Upper lobe of left lung (tissue), 6 donors: ENCODE data around the gene ZBTB8B. TPM values are rescaled to one million over a fixed set of nuclear protein-coding genes. Genes with fewer than 3 reads are reported as not detected.
A peak's percentile ranks its signal among the peaks of the same experiment; 100 is the strongest.
"Not testable (repeated sequence)": the region's sequence is repeated elsewhere in the genome, so short reads cannot be mapped to it uniquely, and the experiment has no call there.

ENCODE experiments used
- ATAC-seq, 2 donors: fragments of 200-7000 bp; cut with Tn5 transposase; one replicate each; pipeline ENCODE4 v1.9.1; 2022; ENCODE audit warnings: mild to moderate bottlenecking in 2 of 2, moderate library complexity in 2 of 2; ENCODE audit not compliant: low FRiP score in 2 of 2
- DNase-seq, 2 donors: peaks; one replicate each; pipeline ENCODE4 v3.0.0-alpha.2; 2019 to 2020
- H3K27ac ChIP-seq, 4 donors: fragments of 200-600 bp; sonication (generic); one replicate each; pipeline ENCODE4 v1.5.1; 2016 to 2019
- H3K27me3 ChIP-seq, 4 donors: fragments of 200-600 bp; sonication (generic); one replicate each; pipeline ENCODE4 v1.5.1; 2017 to 2019
- H3K36me3 ChIP-seq, 4 donors: fragments of 200-600 bp; sonication (generic); one replicate each; pipeline ENCODE4 v1.5.1; 2016 to 2019
- H3K4me1 ChIP-seq, 4 donors: fragments of 200-600 bp; sonication (generic); one replicate each; pipeline ENCODE4 v1.5.1; 2018 to 2019
- H3K4me3 ChIP-seq, 4 donors: fragments of 200-600 bp; sonication (generic); one replicate each; pipeline ENCODE4 v1.5.1; 2017 to 2019; ENCODE audit warnings: mild to moderate bottlenecking in 2 of 4, moderate library complexity in 1 of 4
- H3K9me3 ChIP-seq, 4 donors: fragments of 200-600 bp; sonication (generic); one replicate each; pipeline ENCODE4 v1.5.1; 2018 to 2019
- EP300 ChIP-seq, 4 donors: sonication (generic); formaldehyde crosslinking; IDR thresholded peaks; one replicate each; pipeline ENCODE4 v1.5.1; 2017; ENCODE audit warnings: antibody characterized with exemption in 4 of 4, control low read depth in 2 of 4
- POLR2A ChIP-seq, 4 donors: fragments of 450-650 bp; IDR thresholded peaks; one replicate each; pipeline ENCODE4 v1.5.1; 2016 to 2017; ENCODE audit warnings: antibody characterized with exemption in 4 of 4, mild to moderate bottlenecking in 2 of 4
- POLR2AphosphoS5 ChIP-seq, 2 donors: sonication (generic); formaldehyde crosslinking; IDR thresholded peaks; one replicate each; pipeline ENCODE4 v1.5.1; 2017; ENCODE audit warnings: antibody characterized with exemption in 2 of 2
- WGBS, 2 donors: methylation state at CpG; one replicate each; pipeline ENCODE4 v1.1.5; 2017 to 2018; 5-methylcytosine and 5-hydroxymethylcytosine counted together
- total RNA-seq, 6 donors: library from RNA; depleted of rRNA in 4 of 6; stranded (reverse); fragments of >200 nt in 4 of 6; gene quantifications; one replicate each; pipeline versions ENCODE4 v1.1.0 to v1.2.1, GENCODE V29; 2016 to 2021
- TF ChIP-seq, protein P1 (sequence below), 6 experiments: fragments of 450-650 bp in 4 of 6; fragments of 200-600 bp in 2 of 6; sonication (generic) in 2 of 6; IDR thresholded peaks; one replicate each; pipeline ENCODE4 v1.5.1; 2016 to 2019; ENCODE audit warnings: antibody characterized with exemption in 6 of 6
- donor health status: DM: no; HTN: no; CAD: no; lungs with moderate emphysema.
- donor health status: DM: no; HTN: yes; CAD: no; lungs with severe emphysema.

Gene ZBTB8B
- total RNA-seq, 6 donors from 2014 or later = under 0.01 to 0.10 (median 0.01) TPM; not detected in 2

DNA sequence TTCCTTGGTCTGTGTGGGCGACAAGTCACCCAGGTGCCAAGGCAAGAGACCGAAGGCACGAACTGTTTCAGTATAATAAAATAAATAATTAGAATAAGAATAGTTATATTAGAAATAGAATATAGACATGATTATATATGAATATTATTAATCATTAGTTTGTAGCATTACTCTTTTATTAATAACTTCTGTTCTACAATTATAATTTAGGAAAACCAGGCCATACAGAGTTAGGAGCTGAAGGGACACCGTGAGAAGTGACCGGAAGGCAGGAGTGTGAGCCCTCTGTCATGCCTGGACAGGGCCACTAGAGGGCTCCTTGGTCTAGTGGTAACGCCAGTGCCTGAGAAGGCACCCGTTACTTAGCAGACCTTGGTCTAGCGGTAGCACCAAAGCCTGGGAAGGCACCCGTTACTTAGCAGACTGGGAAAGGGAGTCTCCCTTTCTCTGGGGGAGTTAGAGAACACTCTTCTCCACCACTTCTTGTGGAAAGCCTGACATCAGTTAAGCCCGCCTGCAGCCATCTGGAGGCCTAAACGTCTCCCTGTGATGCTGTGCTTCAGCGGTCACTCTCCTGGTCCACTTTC, 16.6 kb upstream of the ZBTB8B start:
- TF ChIP-seq, protein P1, sequence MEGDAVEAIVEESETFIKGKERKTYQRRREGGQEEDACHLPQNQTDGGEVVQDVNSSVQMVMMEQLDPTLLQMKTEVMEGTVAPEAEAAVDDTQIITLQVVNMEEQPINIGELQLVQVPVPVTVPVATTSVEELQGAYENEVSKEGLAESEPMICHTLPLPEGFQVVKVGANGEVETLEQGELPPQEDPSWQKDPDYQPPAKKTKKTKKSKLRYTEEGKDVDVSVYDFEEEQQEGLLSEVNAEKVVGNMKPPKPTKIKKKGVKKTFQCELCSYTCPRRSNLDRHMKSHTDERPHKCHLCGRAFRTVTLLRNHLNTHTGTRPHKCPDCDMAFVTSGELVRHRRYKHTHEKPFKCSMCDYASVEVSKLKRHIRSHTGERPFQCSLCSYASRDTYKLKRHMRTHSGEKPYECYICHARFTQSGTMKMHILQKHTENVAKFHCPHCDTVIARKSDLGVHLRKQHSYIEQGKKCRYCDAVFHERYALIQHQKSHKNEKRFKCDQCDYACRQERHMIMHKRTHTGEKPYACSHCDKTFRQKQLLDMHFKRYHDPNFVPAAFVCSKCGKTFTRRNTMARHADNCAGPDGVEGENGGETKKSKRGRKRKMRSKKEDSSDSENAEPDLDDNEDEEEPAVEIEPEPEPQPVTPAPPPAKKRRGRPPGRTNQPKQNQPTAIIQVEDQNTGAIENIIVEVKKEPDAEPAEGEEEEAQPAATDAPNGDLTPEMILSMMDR (IDR thresholded peaks at IDR 0.05) = peak; percentile 72 to 88 (median 80)
- not testable (repeated sequence) for H3K36me3 ChIP-seq, H3K4me1 ChIP-seq, H3K27me3 ChIP-seq, H3K27ac ChIP-seq
- 48 to 49% methylated on average over 12 of the region's 12 CpGs for WGBS, 2 donors
- peak in 1 of 2 donors; percentile 71 for DNase-seq
- Histone ChIP-seq H3K9me3 (peaks cover 6 to 16% (median 9%) of the 10 kb centered on the region in 4 donors), H3K4me3 (peak overlapping the region in 1 of 4 donors; percentile 11)
- peak in 1 of 2 donors; percentile 82 for ATAC-seq

DNA sequence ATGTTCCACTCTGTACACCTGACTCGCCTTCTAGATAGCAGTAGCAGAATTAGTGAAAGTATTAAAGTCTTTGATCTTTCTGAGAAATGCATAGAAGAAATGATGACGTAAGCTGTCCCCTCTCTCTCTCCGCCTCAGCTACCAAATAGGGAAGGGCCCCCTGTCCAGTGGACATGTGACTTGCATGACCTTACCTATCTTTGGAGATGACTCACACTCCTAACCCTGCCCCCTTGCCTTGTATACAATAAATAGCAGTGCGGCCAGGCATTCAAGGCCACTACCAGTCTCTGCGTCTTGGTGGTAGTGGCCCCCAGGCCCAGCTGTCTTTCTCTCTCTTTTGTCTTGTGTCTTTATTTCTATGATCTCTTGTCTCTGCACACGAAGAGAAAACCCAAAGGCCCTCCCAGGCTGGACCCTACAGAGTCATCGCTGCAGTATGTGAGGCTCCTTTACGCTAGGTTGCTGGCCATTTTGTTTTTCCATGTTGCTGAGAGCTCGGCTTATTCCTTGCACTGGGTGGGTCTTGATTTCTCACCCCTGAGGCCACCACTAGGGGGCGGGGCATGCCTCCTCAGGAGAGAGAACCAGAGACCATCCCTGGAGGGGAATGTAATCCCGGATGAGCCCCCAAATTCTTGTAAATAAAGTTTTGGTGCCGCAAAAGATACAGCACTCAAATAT, 16.0 kb upstream of the ZBTB8B start:
- Histone ChIP-seq H3K9me3 (peaks cover 6 to 16% (median 9%) of the 10 kb centered on the region in 4 donors), H3K4me1 (no peaks in the 10 kb centered on the region), H3K27me3 (no peaks in the 10 kb centered on the region), H3K27ac (no peak overlapping the region), H3K4me3 (no peak overlapping the region), H3K36me3 (no peaks in the 10 kb centered on the region)
- WGBS, 2 donors = 86 to 91% methylated on average over 10 to 12 of the region's 12 CpGs
- DNase-seq (no peak), ATAC-seq (no peak)
- TF ChIP-seq, protein P1 (IDR thresholded peaks at IDR 0.05) = no peak
- TF ChIP-seq POLR2AphosphoS5 (IDR thresholded peaks at IDR 0.05) (no peak), EP300 (IDR thresholded peaks at IDR 0.05) (no peak), POLR2A (IDR thresholded peaks at IDR 0.05) (no peak)

DNA sequence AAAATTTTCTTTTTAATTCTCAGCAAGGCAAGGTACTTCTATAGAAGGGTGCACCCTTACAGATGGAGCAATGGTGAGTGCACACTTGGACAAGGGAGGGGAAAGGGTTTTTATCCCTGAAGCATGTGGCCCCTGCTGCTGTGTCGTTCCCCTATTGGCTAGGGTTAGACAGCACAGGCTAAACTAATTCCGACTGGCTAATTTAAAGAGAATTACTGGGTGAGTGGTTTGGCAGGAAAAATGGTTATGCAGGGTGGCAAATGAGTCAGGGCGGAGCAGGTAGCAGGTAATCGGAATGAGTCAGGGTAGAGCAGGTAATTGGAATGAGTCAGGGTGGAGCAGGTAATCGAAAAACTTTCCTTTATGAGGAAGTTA, 15.4 kb upstream of the ZBTB8B start:
- WGBS, 2 donors = 95 to 97% methylated on average over 5 of the region's 5 CpGs
- not testable (repeated sequence) for H3K36me3 ChIP-seq, H3K4me1 ChIP-seq, H3K4me3 ChIP-seq, DNase-seq, H3K27ac ChIP-seq, H3K27me3 ChIP-seq, ATAC-seq
- H3K9me3 ChIP-seq = peaks cover 6 to 16% (median 9%) of the 10 kb centered on the region in 4 donors

DNA sequence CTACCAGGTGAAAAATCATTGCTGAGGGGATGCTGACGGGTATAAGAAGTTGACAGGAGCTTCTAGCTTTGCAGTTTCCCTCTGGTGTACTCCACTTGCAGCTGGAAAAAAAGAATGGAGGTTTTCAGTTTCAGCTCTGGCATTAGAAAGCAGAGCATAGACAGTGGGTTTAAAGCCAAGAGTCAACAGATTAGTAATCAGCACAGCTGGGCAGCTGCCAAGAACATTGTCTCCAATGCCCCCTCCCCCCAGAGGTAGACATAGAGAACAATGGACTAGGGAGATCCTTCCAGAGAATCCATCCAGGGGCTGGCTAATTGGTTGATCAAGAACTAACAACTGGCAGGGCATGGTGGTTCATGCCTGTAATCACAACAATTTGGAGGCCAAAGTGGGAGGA, 10.1 kb upstream of the ZBTB8B start:
- Histone ChIP-seq H3K27ac (peak overlapping the region in 1 of 4 donors; percentile 44), H3K4me1 (peaks cover 0 to 3% (median 0%) of the 10 kb centered on the region in 4 donors), H3K4me3 (no peak overlapping the region), H3K27me3 (no peaks in the 10 kb centered on the region), H3K9me3 (peaks cover 10 to 21% (median 14%) of the 10 kb centered on the region in 4 donors), H3K36me3 (no peaks in the 10 kb centered on the region)
- ATAC-seq = no peak
- peak in 1 of 2 donors; percentile 25 for DNase-seq
- 23 to 29% methylated on average over 1 of the region's 1 CpG for WGBS, 2 donors
- TF ChIP-seq EP300 (IDR thresholded peaks at IDR 0.05) = no peak
- TF ChIP-seq, protein P1 (IDR thresholded peaks at IDR 0.05) = no peak
- no peak for TF ChIP-seq POLR2AphosphoS5 (IDR thresholded peaks at IDR 0.05)
- no peak for TF ChIP-seq POLR2A (IDR thresholded peaks at IDR 0.05)

DNA sequence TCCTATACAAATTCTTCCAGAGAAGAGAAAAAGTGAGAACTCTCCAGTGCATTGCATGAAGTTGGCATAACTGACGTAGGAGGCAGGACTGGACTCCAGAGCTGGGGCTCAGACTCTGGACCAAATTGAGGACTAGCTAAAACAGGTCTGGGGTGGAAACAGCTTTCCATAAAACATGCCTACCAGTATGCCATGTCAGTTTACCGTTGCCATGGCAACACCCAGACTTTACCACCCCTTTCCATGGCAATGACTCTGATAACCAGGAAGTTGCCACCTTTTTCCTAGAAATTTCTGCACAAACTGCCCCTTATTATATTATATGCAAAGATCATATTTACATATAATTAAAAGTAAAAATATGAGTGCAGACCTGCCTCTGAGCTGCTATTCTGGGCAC, 8.9 kb upstream of the ZBTB8B start:
- DNase-seq (no peak), ATAC-seq (no peak)
- Histone ChIP-seq H3K4me3 (no peak overlapping the region), H3K27ac (no peak overlapping the region), H3K27me3 (no peaks in the 10 kb centered on the region), H3K9me3 (peaks cover 9 to 19% (median 13%) of the 10 kb centered on the region in 4 donors), H3K4me1 (peaks cover 0 to 3% (median 0%) of the 10 kb centered on the region in 4 donors), H3K36me3 (no peaks in the 10 kb centered on the region)
- WGBS, 2 donors = 89 to 97% methylated on average over 2 of the region's 2 CpGs
- TF ChIP-seq EP300 (IDR thresholded peaks at IDR 0.05) (no peak), POLR2A (IDR thresholded peaks at IDR 0.05) (no peak), POLR2AphosphoS5 (IDR thresholded peaks at IDR 0.05) (no peak)
- TF ChIP-seq, protein P1 (IDR thresholded peaks at IDR 0.05) = no peak

DNA sequence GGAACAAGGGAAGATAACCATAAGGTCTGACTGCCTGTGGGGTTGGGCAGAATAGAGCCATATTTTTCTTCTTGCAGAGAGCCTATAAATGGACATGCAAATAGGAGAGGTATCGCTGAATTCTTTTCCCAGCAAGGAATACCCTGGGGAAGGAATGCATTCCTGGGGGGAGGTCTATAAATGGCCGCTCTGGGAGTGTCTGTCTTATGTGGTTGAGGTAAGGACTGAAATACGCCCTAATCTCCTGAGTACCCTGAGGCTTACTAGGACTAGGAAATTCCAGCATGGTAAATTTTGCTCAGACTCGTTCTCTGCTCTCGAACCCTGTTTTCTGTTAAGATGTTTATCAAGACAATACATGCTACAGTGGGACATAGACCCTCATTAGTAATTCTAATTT, 6.1 kb upstream of the ZBTB8B start:
- H3K27me3 ChIP-seq, H3K27ac ChIP-seq, H3K36me3 ChIP-seq, H3K4me1 ChIP-seq, DNase-seq, ATAC-seq, H3K4me3 ChIP-seq: not testable (repeated sequence)
- peaks cover 9 to 19% (median 13%) of the 10 kb centered on the region in 4 donors for H3K9me3 ChIP-seq
- WGBS, 2 donors = 87 to 90% methylated on average over 5 of the region's 5 CpGs

DNA sequence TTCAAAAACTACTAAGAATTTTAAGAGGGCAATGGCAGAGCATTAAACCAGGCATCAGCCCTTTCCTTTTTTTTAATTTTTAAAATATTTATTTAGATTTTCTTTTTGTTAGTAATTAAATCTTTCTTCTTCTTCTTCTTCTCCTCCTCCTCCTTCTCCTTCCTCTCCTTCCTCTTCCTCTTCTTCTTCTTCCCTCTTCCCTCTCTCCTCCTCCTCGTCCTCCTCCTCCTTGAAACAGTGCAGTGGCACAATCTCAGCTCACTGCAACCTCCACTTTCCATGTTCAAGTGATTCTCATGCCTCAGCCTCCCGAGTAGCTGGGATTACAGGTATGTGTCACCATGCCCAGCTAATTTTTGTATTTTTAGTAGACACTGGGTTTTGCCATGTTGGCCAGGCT, 1.9 kb upstream of the ZBTB8B start:
- H3K4me3 ChIP-seq, H3K27ac ChIP-seq, H3K36me3 ChIP-seq, ATAC-seq, DNase-seq: not testable (repeated sequence)
- WGBS, 2 donors = 74 to 89% methylated on average over 2 of the region's 2 CpGs
- peaks cover 0 to 15% (median 7%) of the 10 kb centered on the region in 4 donors for H3K27me3 ChIP-seq
- peaks cover 9 to 19% (median 13%) of the 10 kb centered on the region in 4 donors for H3K9me3 ChIP-seq
- H3K4me1 ChIP-seq = peaks cover 6 to 17% (median 16%) of the 10 kb centered on the region in 4 donors
